ENCODE data around the gene SLF1.

- TF ChIP-seq STAT1 (IDR thresholded peaks at IDR 0.05; ENCODE audit: unreplicated experiment) (no peak), CTCF (conservative IDR thresholded peaks at IDR 0.05; ENCODE audit: low read depth in 2 of 2) (no peak), POLR2AphosphoS5 (IDR thresholded peaks at IDR 0.05; ENCODE audit: low read depth) (no peak), EZH2phosphoT487 (IDR thresholded peaks at IDR 0.05; ENCODE audit: unreplicated experiment) (no peak), EZH2 (IDR thresholded peaks at IDR 0.05; ENCODE audit: low read depth, unreplicated experiment) (no peak), REST (IDR thresholded peaks at IDR 0.05; ENCODE audit: unreplicated experiment) (no peak), CREB1 (CRISPR knock-in tag; IDR thresholded peaks at IDR 0.05; ENCODE audit: low read depth) (no peak), ZNF462 (CRISPR knock-in tag; IDR thresholded peaks at IDR 0.05) (no peak), NANOG (IDR thresholded peaks at IDR 0.05; ENCODE audit: borderline replicate concordance) (no peak), JUNB (IDR thresholded peaks at IDR 0.05; ENCODE audit: unreplicated experiment) (no peak)
- TF ChIP-seq, protein P1, sequence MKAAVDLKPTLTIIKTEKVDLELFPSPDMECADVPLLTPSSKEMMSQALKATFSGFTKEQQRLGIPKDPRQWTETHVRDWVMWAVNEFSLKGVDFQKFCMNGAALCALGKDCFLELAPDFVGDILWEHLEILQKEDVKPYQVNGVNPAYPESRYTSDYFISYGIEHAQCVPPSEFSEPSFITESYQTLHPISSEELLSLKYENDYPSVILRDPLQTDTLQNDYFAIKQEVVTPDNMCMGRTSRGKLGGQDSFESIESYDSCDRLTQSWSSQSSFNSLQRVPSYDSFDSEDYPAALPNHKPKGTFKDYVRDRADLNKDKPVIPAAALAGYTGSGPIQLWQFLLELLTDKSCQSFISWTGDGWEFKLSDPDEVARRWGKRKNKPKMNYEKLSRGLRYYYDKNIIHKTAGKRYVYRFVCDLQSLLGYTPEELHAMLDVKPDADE (IDR thresholded peaks at IDR 0.05), result no peak
These were observed 121.8 kb downstream of the SLF1 start for GRCh38 chr5:94740286-94740685.

Measured in GM23338 (cell line).